ENCODE data around the gene SLC39A3. TPM values are rescaled to one million over a fixed set of nuclear protein-coding genes. Genes with fewer than 3 reads are reported as not detected.

Gene SLC39A3
- total RNA-seq, 1 donor from 2014 or later, result 26.7 TPM

DNA sequence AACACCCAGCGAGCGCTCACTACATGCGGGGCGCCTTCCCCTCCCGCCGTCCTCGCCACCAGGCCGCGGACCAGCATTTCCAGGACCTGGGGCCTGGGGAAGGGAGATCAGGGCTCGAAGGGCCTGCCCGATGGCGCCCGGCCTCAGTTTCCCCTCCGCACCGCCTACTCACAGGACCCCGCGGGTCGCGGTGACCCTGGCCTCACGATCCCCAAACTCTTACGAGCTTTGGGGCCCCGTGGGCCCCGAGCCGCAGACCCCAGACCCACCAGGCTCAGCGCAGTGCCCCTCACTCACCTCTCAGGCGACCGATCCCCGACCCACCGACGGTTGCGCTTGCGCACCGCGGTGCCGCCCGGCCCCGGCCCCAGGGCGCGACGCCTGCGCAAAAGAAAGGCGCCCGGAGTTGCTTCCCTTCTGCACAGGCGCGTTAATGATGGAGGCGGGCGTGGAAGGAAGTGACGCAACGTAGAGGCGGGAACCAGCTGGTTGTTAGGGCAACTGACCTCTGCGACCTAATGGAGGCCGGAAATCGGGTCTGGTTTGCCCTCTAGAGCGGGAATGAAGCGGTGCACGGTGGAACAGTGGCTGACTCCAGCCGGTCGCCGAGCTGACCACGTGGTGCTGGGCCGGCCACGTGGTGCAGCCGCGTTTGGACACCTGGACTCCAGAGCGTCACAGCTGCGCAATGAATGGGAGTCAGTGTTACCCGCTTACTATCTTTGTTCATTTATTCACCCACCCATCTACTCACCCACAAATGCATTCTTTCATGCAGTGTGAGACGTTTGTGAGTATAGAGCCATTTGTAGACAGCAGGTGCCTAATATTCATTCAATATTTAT lies 43.3 kb upstream of the SLC39A3 start, which contains the start of gene SGTA:
Gene SGTA, minus strand, starts transcription at position 338 of the 845 bp plus-strand sequence. CDS start 14,205 bp downstream, outside the sequence.
- Histone ChIP-seq H3K9me3 (no peaks in the 10 kb centered on the region), H3K27ac (peak within 1 kb of the TSS; percentile 92), H3K4me1 (peaks cover 29% of the 10 kb centered on the region), H3K36me3 (no peaks in the 10 kb centered on the region), H3K27me3 (no peaks in the 10 kb centered on the region), H3K4me3 (peak within 1 kb of the TSS; percentile 78)
- ATAC-seq (peak; percentile 91), DNase-seq (peak; percentile 98)
- intact Hi-C loops (cut with DNase I), result no loop called here
- TF ChIP-seq, protein P1, sequence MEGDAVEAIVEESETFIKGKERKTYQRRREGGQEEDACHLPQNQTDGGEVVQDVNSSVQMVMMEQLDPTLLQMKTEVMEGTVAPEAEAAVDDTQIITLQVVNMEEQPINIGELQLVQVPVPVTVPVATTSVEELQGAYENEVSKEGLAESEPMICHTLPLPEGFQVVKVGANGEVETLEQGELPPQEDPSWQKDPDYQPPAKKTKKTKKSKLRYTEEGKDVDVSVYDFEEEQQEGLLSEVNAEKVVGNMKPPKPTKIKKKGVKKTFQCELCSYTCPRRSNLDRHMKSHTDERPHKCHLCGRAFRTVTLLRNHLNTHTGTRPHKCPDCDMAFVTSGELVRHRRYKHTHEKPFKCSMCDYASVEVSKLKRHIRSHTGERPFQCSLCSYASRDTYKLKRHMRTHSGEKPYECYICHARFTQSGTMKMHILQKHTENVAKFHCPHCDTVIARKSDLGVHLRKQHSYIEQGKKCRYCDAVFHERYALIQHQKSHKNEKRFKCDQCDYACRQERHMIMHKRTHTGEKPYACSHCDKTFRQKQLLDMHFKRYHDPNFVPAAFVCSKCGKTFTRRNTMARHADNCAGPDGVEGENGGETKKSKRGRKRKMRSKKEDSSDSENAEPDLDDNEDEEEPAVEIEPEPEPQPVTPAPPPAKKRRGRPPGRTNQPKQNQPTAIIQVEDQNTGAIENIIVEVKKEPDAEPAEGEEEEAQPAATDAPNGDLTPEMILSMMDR (IDR thresholded peaks at IDR 0.05), result peak; percentile 61

DNA sequence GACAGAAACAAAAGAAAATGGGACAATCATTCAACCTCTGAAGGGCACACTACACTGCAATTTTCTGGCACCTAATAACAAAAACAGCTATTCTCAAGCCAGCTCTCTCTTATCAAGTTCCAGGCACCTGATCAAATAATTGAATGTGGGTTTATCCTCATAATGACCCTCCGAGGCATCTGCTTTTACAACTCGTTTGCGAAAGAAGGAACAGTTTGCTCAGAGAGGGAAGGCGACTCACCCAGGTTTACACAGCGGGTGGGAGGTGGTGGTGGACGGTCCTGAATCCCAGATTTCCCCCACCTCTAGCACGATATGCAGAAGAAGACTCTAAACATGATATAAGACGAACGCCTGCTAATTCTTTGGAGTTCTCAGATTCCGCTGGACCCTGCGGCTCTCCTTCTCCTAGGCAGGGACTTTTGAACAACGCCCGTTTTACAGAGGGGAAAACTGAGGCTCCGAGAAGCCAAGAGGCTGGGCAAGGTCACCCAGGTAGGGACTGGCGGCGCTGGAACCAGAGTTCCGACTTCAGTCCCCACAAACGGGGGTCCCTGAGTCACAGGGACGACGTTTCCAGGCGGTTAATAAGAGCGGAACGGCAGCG lies 42.6 kb upstream of the SLC39A3 start:
- Histone ChIP-seq H3K4me3 (peak overlapping the region; percentile 78), H3K27ac (peak overlapping the region; percentile 92), H3K4me1 (peaks cover 29% of the 10 kb centered on the region), H3K9me3 (no peaks in the 10 kb centered on the region), H3K36me3 (no peaks in the 10 kb centered on the region), H3K27me3 (no peaks in the 10 kb centered on the region)
- DNase-seq (no peak), ATAC-seq (no peak)
- intact Hi-C loops (cut with DNase I), result no loop called here
- TF ChIP-seq, protein P1 (IDR thresholded peaks at IDR 0.05), result no peak

DNA sequence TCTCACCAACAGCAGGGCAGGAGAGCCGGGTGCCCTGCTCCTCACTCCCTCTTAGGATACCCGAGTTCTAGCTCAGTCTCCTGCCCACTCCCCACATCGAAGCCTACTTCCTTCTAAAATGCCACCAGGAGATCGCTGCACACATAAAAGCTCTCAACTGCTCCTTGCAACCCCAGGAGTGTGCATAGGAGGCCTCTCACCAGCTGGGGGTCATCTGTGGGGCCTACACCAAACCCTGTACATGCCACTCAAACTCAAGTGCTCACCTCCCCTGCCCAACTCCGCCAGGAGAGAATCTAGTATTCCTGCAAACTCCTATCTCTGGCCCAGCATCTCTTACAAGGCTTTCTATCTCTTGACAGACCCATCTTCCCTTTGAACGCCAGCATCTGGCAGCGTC lies 40.5 kb upstream of the SLC39A3 start:
- H3K27ac ChIP-seq, result no peak overlapping the region
- DNase-seq, result no peak
- no peaks in the 10 kb centered on the region for H3K27me3 ChIP-seq
- H3K4me1 ChIP-seq, result peaks cover 33% of the 10 kb centered on the region
- H3K4me3 ChIP-seq, result no peak overlapping the region
- ATAC-seq, result no peak
- intact Hi-C loops (cut with DNase I), result no loop called here
- TF ChIP-seq, protein P1 (IDR thresholded peaks at IDR 0.05), result no peak
- no peaks in the 10 kb centered on the region for H3K36me3 ChIP-seq
- no peaks in the 10 kb centered on the region for H3K9me3 ChIP-seq

DNA sequence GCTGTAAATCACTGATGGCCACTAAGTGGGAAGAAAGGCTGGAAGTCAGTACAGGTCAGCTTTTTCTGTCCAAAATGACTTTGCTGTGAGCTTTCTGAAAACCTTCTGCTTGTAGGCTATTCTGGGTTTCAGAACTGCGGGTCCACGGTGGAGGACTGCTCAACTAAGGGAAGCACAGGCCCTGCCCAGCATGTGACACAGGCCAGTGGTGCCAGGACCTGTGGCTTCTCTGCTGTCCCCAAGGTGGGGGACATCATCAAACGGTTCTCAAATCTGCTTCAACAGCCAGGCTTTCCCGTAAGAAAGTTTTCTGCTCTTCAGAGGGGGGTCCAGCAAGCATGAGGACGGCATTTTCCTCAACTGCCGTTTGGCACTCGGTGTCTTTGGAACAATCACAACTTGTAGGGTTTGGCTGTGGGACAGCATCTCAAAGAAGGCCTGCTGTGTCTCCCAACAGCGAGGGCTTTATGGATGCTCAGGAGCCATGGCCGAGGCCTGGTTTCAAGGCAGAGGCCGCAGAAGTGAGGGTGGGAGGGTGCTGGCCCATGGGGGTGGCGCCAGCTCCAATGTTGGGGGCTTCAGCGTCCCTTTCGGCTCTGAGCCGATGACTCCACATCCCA lies 39.4 kb upstream of the SLC39A3 start:
- TF ChIP-seq, protein P1 (IDR thresholded peaks at IDR 0.05), result no peak
- peaks cover 32% of the 10 kb centered on the region for H3K4me1 ChIP-seq
- no peak overlapping the region for H3K27ac ChIP-seq
- no peaks in the 10 kb centered on the region for H3K36me3 ChIP-seq
- no peak overlapping the region for H3K4me3 ChIP-seq
- intact Hi-C loops (cut with DNase I), result no loop called here
- ATAC-seq, result no peak
- no peak for DNase-seq
- no peaks in the 10 kb centered on the region for H3K27me3 ChIP-seq
- H3K9me3 ChIP-seq, result no peaks in the 10 kb centered on the region

DNA sequence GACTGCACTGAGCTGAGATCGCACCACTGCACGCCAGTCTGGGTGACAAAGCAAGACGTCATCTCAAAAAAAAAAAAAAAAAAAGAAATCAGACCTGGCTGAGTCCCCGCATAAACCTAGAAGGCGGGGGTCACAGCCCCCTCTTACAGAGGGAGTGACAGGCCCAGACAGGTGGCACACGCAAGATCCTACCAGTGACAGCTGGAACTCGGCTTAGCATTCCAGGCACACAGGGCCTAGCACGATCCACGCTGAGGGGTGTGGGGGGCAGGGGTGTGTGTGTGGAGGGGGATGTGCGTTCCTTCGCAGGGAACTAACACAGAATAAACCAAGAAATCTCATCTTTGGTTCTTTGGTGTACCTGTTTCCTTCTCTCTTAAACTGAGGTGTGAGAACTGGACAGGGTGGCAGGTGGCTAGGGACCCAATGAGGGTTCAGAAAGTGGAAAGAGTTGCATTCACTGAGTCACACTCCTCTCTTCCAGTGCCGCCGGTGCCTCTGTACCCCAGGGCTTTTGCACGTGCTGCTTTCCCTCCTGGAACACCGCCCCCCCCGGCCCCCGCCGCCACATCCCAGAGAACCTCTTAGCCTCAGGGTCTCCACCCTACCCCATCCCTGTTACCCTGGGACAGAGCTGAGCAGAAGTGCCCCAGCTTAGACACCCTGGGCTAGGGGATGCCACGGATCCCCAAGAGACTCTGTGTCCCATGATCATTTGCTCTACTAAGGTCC lies 38.3 kb upstream of the SLC39A3 start:
- Histone ChIP-seq H3K36me3 (no peaks in the 10 kb centered on the region), H3K9me3 (no peaks in the 10 kb centered on the region), H3K27me3 (no peaks in the 10 kb centered on the region), H3K4me1 (peaks cover 32% of the 10 kb centered on the region), H3K4me3 (no peak overlapping the region), H3K27ac (no peak overlapping the region)
- TF ChIP-seq, protein P1 (IDR thresholded peaks at IDR 0.05), result no peak
- ATAC-seq (no peak), DNase-seq (no peak)
- intact Hi-C loops (cut with DNase I), result no loop called here

All from upper lobe of right lung (tissue), 1 donor.